OCI-LY3 (cell line): Measurements from ENCODE around the gene ADSS1.

Source experiments
- H2AFZ ChIP-seq: fragments of 200-600, 300-600 bp; shearing (Covaris generic); 2 replicates; pipeline ENCODE4 v1.6.0; 2014; ENCODE audit warnings: antibody characterized with exemption, low read depth, low read length
- H3K27ac ChIP-seq: fragments of 200-600, 300-600 bp; sonication (generic); 2 replicates; pipeline ENCODE4 v1.5.1; 2014; ENCODE audit warnings: mild to moderate bottlenecking, low read length, moderate library complexity, mixed read lengths
- H3K27me3 ChIP-seq: fragments of 200-600, 300-600 bp; sonication (generic); 2 replicates; pipeline ENCODE4 v1.6.1; 2014; ENCODE audit warnings: low read depth, low read length, mixed read lengths
- H3K36me3 ChIP-seq: fragments of 200-600, 300-600 bp; sonication (generic); replicated peaks from 2 replicates; pipeline ENCODE3; 2014; ENCODE audit warnings: low read depth, low read length, mixed read lengths
- H3K4me1 ChIP-seq: fragments of 300-600, 200-600 bp; sonication (generic); 2 replicates; pipeline ENCODE4 v1.6.1; 2014; ENCODE audit warnings: low read length, mixed read lengths
- H3K4me2 ChIP-seq: fragments of 200-600, 300-600 bp; sonication (generic); 2 replicates; pipeline ENCODE4 v1.6.1; 2014; ENCODE audit warnings: low read length, mixed read lengths
- H3K4me3 ChIP-seq: fragments of 300-600, 200-600 bp; sonication (generic); 2 replicates; pipeline ENCODE4 v1.5.1; 2014; ENCODE audit warnings: antibody characterized with exemption, mild to moderate bottlenecking, low read length, moderate library complexity
- H3K79me2 ChIP-seq: fragments of 300-600, 200-600 bp; shearing (Covaris generic); 2 replicates; pipeline ENCODE4 v1.6.1; 2014; ENCODE audit warnings: mild to moderate bottlenecking, low read length, mixed read lengths
- H3K9ac ChIP-seq: fragments of 300-600, 200-600 bp; shearing (Covaris generic); 2 replicates; pipeline ENCODE4 v1.6.0; 2014; ENCODE audit warnings: mild to moderate bottlenecking, low read length, moderate library complexity
- H3K9me3 ChIP-seq: fragments of 200-600, 300-600 bp; shearing (Covaris generic); 2 replicates; pipeline ENCODE4 v1.6.1; 2014; ENCODE audit warnings: low read length, mixed read lengths; ENCODE audit not compliant: insufficient read depth
- H4K20me1 ChIP-seq: fragments of 200-600, 300-600 bp; sonication (generic); 2 replicates; pipeline ENCODE4 v1.6.1; 2016; ENCODE audit warnings: low read length, mixed read lengths; ENCODE audit not compliant: insufficient read depth
- EZH2phosphoT487 ChIP-seq: fragments of 200-600 bp; shearing (Covaris generic); IDR thresholded peaks from 2 replicates; pipeline ENCODE4 v1.6.1; 2018; ENCODE audit warnings: antibody characterized with exemption, mixed run types, low read depth
- TF ChIP-seq, protein P1 (sequence below): fragments of 200-600, 300-600 bp; sonication (generic); IDR thresholded peaks from 2 replicates; pipeline ENCODE4 v1.5.1; 2014; ENCODE audit warnings: antibody characterized with exemption, low read length, low read depth

The ADSS1 gene

DNA sequence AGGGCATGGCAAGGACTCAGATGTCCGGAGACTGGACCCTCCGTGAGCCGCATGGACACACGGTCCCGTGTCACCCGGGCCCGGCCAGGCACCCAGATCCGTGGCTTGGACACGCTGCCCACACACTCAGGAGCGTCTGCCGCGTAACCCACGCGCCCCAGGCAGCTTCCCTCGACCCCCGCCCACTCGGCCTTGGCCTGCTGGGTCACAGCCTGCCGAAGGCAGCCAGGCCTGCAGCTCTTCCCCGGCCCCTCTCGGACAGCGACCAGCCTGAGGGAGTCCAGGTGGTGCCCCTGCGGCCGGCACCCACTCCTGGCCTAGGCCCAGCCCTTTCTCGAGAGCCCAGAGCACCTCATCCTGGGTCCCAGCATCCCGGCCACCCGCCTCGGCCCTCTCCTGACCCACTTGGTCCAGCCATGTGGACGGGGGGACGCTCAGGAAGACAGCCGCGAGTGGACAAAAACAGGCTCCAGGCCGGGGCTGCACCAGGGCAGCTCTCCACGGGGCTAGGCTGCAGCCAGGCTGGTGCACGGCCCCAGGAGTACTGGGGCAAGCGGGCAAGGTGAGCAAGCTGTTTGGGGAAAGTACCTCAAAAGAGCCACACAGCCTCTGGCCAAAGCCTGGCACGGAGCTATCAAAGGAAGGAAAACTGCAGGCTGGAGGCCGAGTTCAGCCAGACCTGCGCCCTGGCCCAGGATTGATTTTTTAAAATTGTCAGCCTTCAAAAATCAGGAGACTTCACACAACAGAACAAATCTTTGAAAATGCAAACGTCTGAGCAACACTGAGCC lies 65.0 kb downstream of the ADSS1 start:
- Histone ChIP-seq H3K79me2 (peaks cover 72% of the 10 kb centered on the region), H2AFZ (no peak overlapping the region), H3K4me1 (peaks cover 6% of the 10 kb centered on the region), H3K4me2 (no peak overlapping the region), H3K9ac (no peak overlapping the region), H3K9me3 (no peaks in the 10 kb centered on the region), H4K20me1 (peaks cover 68% of the 10 kb centered on the region), H3K27ac (no peak overlapping the region), H3K27me3 (no peaks in the 10 kb centered on the region), H3K4me3 (no peak overlapping the region), H3K36me3 (peaks cover 10% of the 10 kb centered on the region)
- TF ChIP-seq, protein P1, sequence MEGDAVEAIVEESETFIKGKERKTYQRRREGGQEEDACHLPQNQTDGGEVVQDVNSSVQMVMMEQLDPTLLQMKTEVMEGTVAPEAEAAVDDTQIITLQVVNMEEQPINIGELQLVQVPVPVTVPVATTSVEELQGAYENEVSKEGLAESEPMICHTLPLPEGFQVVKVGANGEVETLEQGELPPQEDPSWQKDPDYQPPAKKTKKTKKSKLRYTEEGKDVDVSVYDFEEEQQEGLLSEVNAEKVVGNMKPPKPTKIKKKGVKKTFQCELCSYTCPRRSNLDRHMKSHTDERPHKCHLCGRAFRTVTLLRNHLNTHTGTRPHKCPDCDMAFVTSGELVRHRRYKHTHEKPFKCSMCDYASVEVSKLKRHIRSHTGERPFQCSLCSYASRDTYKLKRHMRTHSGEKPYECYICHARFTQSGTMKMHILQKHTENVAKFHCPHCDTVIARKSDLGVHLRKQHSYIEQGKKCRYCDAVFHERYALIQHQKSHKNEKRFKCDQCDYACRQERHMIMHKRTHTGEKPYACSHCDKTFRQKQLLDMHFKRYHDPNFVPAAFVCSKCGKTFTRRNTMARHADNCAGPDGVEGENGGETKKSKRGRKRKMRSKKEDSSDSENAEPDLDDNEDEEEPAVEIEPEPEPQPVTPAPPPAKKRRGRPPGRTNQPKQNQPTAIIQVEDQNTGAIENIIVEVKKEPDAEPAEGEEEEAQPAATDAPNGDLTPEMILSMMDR: no peak
- no peak for TF ChIP-seq EZH2phosphoT487

DNA sequence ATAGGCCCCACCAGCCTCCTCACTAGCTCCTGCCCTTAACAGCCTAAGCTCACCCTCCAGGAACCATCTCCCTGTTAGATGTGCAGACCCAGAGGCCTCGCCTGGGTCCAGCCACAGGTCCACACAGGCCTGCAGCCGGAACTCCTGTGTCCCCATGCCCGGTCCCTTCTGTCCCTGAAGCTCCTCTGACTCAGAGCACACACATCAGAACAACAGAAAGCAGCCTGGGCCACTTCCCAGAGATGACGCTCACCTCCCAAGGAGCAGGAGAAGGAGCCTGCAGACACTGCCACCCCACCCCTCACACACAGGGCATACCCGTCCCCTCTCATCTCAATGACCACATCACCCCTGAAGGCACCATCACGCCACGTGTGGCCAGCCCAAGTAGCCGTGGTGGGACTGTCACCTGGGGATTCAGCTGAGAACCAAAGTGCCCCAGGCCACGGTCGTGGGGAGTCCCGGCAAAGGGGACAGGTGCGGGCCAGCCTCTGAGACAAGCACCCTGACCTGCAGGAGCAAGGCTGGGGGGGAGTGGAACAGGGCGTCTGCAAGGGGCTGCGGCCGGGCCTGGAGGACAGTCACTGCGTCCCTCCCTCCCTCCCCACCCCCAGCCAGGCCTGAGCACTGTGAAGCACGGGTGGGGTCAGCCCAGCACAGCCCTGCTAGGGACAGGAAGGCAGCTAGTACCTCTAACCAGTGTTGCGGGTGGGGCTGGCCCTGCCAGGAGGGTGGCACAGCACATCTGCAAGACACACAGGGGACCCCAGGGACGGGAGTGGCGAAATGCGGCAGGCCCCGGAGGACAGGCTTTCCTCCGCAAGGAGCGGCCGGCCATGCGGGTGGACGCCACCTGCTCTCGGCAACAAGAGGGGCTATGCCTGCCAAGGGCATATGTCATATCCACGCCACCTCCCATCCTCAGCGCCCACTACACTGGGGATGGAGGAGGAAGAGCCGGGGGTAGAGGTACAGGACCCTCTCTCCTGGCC lies 66.0 kb downstream of the ADSS1 start:
- Histone ChIP-seq H3K79me2 (peaks cover 81% of the 10 kb centered on the region), H3K27ac (no peak overlapping the region), H3K36me3 (peaks cover 10% of the 10 kb centered on the region), H3K4me3 (no peak overlapping the region), H2AFZ (no peak overlapping the region), H3K9ac (no peak overlapping the region), H4K20me1 (peaks cover 71% of the 10 kb centered on the region), H3K27me3 (no peaks in the 10 kb centered on the region), H3K4me2 (no peak overlapping the region), H3K4me1 (peaks cover 9% of the 10 kb centered on the region), H3K9me3 (no peaks in the 10 kb centered on the region)
- TF ChIP-seq EZH2phosphoT487: no peak
- TF ChIP-seq, protein P1: no peak

DNA sequence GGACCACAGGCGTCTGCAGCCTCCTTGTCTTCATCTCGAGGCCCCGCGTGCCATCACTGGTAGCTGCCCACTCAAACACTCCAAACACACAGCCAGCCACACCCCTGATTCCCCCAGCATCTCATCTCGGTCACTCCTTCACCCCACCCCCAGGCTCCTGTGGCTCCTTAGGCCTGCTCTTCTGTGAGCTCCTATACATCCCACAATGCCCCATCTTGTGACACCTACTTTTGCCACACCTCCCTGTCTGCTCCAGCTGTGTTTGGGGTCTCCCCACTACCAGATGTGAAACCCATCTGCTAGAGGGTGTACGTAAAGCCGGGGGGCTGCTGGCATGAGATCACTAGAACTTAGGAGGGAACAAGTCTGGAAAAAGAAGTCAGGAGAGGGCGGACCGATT lies 67.4 kb downstream of the ADSS1 start:
- TF ChIP-seq, protein P1: no peak
- no peak for TF ChIP-seq EZH2phosphoT487
- no peak overlapping the region for H2AFZ ChIP-seq
- H3K9me3 ChIP-seq: no peaks in the 10 kb centered on the region
- no peaks in the 10 kb centered on the region for H3K27me3 ChIP-seq
- H3K79me2 ChIP-seq: peaks cover 81% of the 10 kb centered on the region
- peaks cover 10% of the 10 kb centered on the region for H3K36me3 ChIP-seq
- H3K4me1 ChIP-seq: peaks cover 15% of the 10 kb centered on the region
- H3K4me2 ChIP-seq: no peak overlapping the region
- H4K20me1 ChIP-seq: peaks cover 71% of the 10 kb centered on the region
- no peak overlapping the region for H3K4me3 ChIP-seq
- no peak overlapping the region for H3K9ac ChIP-seq
- H3K27ac ChIP-seq: no peak overlapping the region
